Pulmonary artery endothelial cell (primary cell): ENCODE results near the gene GMCL2. TPM values are rescaled to one million over a fixed set of nuclear protein-coding genes. Genes with fewer than 3 reads are reported as not detected.

Experiments used
- DNase-seq: peaks from one replicate; pipeline ENCODE4 v3.0.0-alpha.2; 2011; ENCODE audit warnings: low read depth, low spot score
- total RNA-seq: library from RNA; depleted of rRNA; stranded (reverse); fragments of >200 nt; gene quantifications from 2 replicates; pipeline ENCODE4 v1.2.3, GENCODE V29; 2014

Gene GMCL2
- total RNA-seq, 1 donor from 2014 or later = not detected

DNA sequence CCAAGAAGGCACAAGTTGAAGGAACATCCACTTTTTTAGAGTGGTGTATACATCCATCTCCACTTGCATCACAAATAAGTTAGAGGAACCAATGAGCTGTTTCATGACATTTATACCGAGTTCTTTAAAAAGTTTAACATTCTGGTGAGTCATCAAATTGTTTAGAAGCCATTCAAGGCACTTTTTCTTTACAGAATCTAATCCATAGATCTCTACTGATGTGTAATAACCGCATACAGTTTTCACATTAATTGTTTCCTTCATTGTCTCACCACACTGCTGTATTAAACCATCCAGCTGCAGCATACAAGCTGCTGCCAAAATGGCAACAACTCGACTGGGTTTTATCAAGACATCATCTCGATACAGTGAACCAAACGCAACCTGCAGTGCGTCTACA, 744 bp downstream of the GMCL2 start:
- DNase-seq = no peak

DNA sequence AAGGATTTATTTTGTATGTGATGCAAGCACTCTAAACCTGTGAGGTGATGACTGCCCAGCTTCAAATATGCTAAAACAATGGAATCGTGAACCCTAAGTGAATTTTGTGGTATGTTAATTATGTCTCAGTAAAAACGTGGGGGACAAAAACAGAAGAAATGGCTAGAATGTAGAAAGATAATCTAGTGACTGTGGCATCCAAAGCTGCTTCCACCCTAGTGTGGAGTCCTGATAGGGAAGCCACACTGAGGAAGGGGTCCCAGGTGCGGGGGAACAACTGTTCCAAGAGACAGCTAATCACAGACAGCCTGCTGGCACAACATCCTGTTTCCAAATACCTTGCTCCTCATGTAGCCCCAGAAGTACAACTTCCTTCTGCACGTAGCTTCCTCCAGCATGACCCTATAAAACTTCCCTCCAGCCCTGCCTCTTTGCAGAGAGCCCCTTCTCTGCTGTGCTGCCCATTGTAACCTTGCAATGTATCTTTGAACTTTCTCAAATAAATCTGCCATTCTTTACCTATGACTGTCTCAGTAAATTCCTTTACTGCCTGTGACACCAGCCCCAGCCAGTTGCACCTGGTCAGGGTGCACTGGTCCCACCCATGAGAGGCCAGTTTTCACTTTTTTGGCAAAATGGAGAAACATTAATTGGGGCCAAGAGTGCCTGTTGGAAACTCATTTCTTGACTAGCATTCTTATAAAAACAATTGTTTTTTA, 4.9 kb downstream of the GMCL2 start:
- DNase-seq = no peak

GRCh38 chr5:178180141-178180863, 6.9 kb downstream of the GMCL2 start:
- no peak for DNase-seq

GRCh38 chr5:178177569-178177968, 9.6 kb downstream of the GMCL2 start:
- no peak for DNase-seq

- no peak for DNase-seq
Observed at GRCh38 chr5:178176791-178177190, 10.4 kb downstream of the GMCL2 start.

- no peak for DNase-seq
Observed at GRCh38 chr5:178174456-178174855, 12.7 kb downstream of the GMCL2 start.

GRCh38 chr5:178170455-178170854, 16.7 kb downstream of the GMCL2 start:
- no peak for DNase-seq

GRCh38 chr5:178165581-178165980, 21.6 kb downstream of the GMCL2 start:
- DNase-seq = no peak

DNA sequence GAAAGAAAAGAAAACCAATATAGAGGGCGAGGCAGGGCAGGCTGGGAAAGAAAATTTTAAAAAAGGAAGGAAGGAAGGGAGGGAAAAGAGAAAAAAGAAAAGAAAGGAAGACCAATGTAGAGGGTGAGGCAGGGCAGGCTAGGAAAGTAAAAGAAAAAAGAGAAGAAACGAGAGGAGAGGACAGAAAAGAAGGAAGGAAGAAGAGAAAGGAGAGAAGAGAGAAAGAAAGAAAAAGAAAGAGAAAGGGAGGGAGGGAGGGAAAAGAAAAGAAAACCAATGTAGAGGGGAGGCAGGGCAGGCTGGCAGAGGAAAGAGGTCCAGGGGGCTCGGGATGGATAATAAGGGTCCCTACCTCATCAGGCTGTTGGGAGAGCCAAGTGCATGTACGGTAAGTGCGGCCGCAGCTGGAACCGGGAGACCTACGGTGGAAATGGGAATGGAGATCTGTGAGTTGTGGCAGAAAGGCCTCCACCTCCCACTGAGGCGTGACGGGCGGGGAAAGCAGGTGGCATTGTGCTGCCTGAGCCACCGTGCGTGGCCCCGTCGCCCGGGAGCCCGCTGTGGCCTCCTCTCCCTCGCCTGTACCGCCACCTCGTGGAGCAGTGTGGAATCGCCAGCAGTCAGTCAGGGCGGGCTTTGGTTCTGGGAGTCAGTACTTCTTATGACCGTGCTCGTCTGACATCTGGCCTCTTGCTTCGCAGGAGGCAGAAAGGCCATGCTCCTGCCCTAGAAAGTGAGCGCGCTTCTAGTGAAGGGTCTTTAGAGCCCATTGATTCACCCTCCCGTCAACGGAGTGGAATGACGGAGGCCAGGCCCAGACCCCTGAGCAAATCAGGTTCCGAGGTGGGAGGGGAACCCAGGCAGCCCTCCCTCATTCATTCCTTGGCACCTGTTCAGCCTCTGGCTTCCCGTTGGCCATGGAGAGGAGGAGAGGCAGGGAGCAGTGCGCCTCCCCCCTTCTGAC, 23.1 kb downstream of the GMCL2 start:
- DNase-seq = no peak

- no peak for DNase-seq
Observed at GRCh38 chr5:178162481-178162880, 24.7 kb downstream of the GMCL2 start.

DNA sequence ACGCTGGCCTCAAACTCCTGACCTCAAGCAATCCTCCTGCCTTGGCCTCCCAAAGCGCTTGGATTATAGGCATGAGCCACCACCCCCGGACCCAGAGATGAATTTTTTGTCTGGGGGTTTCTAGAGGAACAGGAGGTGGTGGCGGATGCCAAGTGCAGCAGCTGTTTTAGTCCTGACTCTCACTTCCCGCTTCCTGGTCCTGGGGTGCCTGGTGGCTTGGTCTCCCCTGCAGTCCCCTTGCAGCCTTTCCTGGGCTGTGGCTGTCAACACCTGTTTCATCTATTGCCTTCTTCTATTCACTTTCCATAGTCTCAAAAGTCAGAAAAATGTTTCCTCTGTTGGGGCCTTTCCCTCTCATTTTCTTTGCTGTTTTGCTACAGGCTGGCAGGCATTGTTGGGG, 27.0 kb downstream of the GMCL2 start:
- DNase-seq = no peak

- no peak for DNase-seq
Observed at GRCh38 chr5:178155065-178155464, 32.1 kb downstream of the GMCL2 start.

DNA sequence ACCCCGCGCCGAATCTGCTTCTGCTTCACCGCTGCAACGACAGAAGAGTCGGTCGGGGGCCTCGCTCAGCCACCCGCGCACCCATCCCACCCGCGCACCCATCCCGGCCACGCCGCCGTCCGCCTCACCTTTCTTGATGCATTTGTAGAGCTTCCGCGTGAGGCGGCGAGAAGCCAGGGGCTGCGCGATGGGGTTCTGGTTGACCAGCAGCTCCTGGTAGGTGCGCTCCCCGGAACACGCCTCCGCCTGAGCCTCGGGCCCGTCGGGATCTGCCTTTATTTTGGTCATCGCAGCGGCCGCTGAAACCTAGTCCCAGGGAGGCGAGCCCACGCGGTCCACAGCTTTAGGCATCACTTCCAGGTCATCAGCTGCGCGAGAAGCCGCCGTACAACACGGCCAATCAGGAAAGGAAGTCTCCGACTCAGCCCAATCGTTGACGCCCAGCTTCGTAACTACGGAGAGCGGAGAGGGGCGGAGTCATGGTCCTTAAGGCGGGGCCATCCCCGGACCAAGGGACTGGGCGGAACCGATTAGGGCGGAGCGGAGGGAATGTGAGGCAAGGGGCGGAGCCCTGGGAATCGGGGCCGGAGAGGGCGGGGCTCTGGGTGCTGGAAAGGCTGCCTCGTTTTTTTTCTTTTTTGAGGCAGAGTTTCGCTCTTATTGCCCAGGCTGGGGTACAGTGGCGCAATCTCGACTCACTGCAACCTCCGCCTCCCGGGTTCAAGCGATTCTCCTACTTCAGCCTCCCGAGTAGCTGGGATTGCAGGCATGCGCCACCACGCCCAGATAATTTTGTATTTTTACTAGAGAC, 33.4 kb downstream of the GMCL2 start, which contains the start of gene NHP2:
Gene NHP2, minus strand, starts transcription at position 356 of the 811 bp plus-strand sequence. Its CDS starts 68 bp downstream, at position 288.
- DNase-seq = peak; percentile 97

DNA sequence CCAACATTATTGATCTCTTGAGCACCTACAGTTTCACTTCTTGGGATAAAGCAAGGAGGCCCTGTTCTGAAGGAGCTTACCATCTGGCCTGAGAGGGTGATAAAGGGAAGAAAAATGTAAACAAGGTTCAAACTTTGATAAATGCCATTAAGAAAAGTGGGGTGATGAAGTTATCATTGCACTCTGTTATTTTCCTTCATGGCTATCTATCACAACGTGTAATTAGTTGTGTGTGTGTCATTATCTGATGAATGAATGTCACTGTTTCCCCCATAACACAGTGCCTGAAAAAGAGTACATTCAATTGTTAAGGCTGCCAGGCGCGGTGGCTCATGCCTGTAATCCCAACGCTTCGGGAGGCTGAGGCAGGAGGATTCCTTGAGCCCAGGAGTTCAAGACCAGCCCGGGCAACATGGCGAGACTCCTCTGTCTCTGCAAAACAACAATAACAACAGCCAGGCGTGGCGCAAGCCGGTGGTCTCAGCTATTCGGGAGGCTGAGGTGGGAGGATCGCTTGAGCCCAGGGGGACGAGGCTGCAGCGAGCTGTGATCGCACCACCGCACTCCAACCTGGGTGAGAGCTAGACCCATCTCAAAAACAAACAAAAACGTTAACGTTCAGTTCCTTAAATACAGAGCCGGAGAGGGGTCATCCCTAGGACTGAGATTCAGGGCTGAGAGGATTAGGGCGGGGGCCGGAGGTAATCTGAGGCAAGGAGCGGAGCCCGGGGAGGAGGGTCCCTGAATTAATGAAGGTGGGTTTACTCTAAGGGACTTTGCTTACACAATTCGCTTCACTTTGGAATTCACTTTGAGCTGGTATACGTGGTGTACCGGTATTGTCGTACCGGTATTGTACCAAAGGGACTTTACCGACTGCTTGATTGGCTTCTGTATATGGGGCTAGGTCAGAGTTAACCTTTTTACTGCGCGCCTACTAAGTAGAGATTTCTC, 34.4 kb downstream of the GMCL2 start:
- no peak for DNase-seq

DNA sequence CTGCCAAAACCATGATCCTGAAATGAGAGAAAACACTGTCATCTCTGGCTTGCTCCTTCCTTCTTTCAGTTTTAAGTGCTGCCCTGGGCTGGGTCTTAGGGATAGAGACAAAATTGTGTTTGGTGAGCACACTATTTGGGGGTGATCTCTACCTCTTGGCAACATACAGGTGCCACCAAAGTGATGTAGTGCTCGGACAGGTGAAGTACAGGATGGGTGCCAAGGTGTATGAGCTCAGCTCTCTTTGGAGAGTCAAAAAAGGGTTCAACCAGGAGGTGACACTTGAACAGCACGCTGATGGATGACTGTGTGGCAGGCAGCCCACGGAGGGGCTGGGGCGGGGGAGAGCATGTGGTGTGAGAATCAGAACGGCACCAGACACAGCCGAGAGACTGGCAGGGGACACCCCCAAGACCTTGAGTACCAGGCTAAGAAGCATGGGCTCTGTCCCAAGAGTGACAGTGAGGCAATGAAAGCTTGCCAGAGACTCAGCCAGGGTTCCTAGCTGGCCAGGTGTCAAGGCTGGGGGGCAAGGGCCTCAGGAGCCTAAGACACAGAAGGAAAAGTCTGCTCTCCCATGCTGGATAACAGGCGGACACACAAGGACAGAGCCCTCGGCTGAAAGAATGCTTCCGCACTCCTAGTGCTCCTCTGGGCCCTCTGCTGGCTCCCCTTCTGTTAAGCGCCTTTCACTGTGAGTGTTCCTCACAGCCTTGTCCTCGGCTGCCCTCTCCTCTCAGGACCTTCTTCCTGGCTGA, 36.0 kb downstream of the GMCL2 start:
- no peak for DNase-seq

GRCh38 chr5:178149199-178149932, 37.8 kb downstream of the GMCL2 start:
- DNase-seq = no peak

- DNase-seq = no peak
Observed at GRCh38 chr5:178147406-178147805, 39.8 kb downstream of the GMCL2 start.
